ENCODE measurements around the gene JAK1. TPM values are rescaled to one million over a fixed set of nuclear protein-coding genes. Genes with fewer than 3 reads are reported as not detected.

Gene JAK1
- total RNA-seq, 4 donors from 2014 or later: 132 to 166 (median 161) TPM

DNA sequence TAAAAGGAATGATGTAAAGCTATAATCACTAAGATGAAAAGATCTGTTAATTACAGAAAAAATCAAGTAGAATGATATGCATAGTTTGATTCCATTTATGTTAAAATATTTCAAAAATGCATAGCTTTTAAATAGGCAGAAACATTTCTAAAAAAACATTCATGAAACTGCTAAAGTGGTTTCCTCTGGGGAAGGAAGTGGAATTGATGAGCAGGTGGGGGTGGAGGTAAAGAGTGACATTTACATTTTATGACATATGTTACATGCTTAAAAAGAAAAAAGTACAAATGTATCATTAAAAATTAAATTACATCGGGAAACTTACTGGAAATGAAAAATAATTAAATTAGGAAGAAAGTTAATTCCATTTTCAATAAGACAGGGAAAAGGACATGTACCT, 42.8 kb upstream of the JAK1 start:
- ATAC-seq: no peak
- 72 to 89% methylated on average over 1 of the region's 1 CpG for WGBS, 2 donors (ENCODE audit: low coverage in 1 of 2)

DNA sequence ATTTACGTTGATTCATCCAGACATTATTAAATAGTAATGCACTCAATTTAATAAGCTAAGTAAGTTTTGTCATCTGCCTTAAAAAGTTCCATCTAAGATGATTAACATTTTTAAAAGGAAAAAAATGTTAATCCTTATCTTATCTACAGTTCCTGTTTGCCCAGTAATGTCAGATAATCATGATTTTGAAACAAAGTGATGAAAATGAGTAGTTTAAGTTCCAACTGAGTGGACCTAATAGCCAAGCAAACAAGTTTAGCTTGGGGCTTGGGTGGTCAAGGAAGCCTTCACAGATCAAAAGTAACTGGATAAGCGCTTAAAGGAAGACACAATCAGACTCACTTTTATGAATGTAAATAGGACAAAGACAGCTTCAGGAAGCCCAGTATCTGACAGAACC, 40.5 kb upstream of the JAK1 start:
- H3K4me3 ChIP-seq: no peak overlapping the region
- no peaks in the 10 kb centered on the region for H3K9me3 ChIP-seq
- H3K27me3 ChIP-seq: no peaks in the 10 kb centered on the region
- WGBS, 2 donors (ENCODE audit: low coverage in 1 of 2): 96 to 100% methylated on average over 2 of the region's 2 CpGs
- peaks cover 0 to 5% of the 10 kb centered on the region in 2 donors for H3K36me3 ChIP-seq
- TF ChIP-seq, protein P1, sequence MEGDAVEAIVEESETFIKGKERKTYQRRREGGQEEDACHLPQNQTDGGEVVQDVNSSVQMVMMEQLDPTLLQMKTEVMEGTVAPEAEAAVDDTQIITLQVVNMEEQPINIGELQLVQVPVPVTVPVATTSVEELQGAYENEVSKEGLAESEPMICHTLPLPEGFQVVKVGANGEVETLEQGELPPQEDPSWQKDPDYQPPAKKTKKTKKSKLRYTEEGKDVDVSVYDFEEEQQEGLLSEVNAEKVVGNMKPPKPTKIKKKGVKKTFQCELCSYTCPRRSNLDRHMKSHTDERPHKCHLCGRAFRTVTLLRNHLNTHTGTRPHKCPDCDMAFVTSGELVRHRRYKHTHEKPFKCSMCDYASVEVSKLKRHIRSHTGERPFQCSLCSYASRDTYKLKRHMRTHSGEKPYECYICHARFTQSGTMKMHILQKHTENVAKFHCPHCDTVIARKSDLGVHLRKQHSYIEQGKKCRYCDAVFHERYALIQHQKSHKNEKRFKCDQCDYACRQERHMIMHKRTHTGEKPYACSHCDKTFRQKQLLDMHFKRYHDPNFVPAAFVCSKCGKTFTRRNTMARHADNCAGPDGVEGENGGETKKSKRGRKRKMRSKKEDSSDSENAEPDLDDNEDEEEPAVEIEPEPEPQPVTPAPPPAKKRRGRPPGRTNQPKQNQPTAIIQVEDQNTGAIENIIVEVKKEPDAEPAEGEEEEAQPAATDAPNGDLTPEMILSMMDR (IDR thresholded peaks at IDR 0.05): no peak
- TF ChIP-seq EP300 (IDR thresholded peaks at IDR 0.05) (no peak), POLR2AphosphoS5 (IDR thresholded peaks at IDR 0.05) (no peak), POLR2A (IDR thresholded peaks at IDR 0.05) (no peak)
- no peak for ATAC-seq
- no peak overlapping the region for H3K27ac ChIP-seq
- peaks cover 0 to 20% (median 0%) of the 10 kb centered on the region in 3 donors for H3K4me1 ChIP-seq

More for the DNA sequence above, 42.8 kb upstream of the JAK1 start:
- no peaks in the 10 kb centered on the region for H3K4me1 ChIP-seq
- no peak overlapping the region for H3K27ac ChIP-seq
- no peak overlapping the region for H3K4me3 ChIP-seq
- no peaks in the 10 kb centered on the region for H3K9me3 ChIP-seq
- TF ChIP-seq POLR2AphosphoS5 (IDR thresholded peaks at IDR 0.05) (no peak), POLR2A (IDR thresholded peaks at IDR 0.05) (no peak)
- H3K27me3 ChIP-seq: no peaks in the 10 kb centered on the region
- peaks cover 0 to 5% of the 10 kb centered on the region in 2 donors for H3K36me3 ChIP-seq

- ATAC-seq: no peak
- H3K4me1 ChIP-seq: peaks cover 0 to 31% (median 0%) of the 10 kb centered on the region in 3 donors
- no peaks in the 10 kb centered on the region for H3K9me3 ChIP-seq
- 2 to 16% methylated on average over 7 to 11 of the region's 11 CpGs for WGBS, 2 donors (ENCODE audit: low coverage in 1 of 2)
- H3K27ac ChIP-seq: peak overlapping the region; percentile 91 to 97 (median 94)
- H3K27me3 ChIP-seq: no peaks in the 10 kb centered on the region
- peak overlapping the region; percentile 56 to 60 for H3K4me3 ChIP-seq
- TF ChIP-seq EP300 (IDR thresholded peaks at IDR 0.05) (no peak), POLR2AphosphoS5 (IDR thresholded peaks at IDR 0.05) (no peak), POLR2A (IDR thresholded peaks at IDR 0.05) (no peak)
- TF ChIP-seq, protein P1 (IDR thresholded peaks at IDR 0.05): no peak
- H3K36me3 ChIP-seq: peaks cover 0 to 5% of the 10 kb centered on the region in 2 donors
These were observed 36.9 kb upstream of the JAK1 start for GRCh38 chr1:65003316-65003664.

- peak; percentile 92 for ATAC-seq
- Histone ChIP-seq H3K9me3 (no peaks in the 10 kb centered on the region), H3K4me1 (peaks cover 0 to 31% (median 0%) of the 10 kb centered on the region in 3 donors), H3K27ac (peak overlapping the region; percentile 91 to 97 (median 94)), H3K36me3 (peaks cover 0 to 5% of the 10 kb centered on the region in 2 donors), H3K4me3 (peak overlapping the region; percentile 56 to 60), H3K27me3 (no peaks in the 10 kb centered on the region)
- 0 to 17% methylated on average over 3 to 7 of the region's 72 CpGs for WGBS, 2 donors (ENCODE audit: low coverage in 1 of 2)
- peak; percentile 87 for TF ChIP-seq POLR2AphosphoS5 (IDR thresholded peaks at IDR 0.05)
- no peak for TF ChIP-seq EP300 (IDR thresholded peaks at IDR 0.05)
- TF ChIP-seq, protein P1 (IDR thresholded peaks at IDR 0.05): peak in 1 of 4 experiments; percentile 22
- TF ChIP-seq POLR2A (IDR thresholded peaks at IDR 0.05): peak; percentile 49 to 58
These were observed 36.4 kb upstream of the JAK1 start for GRCh38 chr1:65002508-65003315.

- no peak for ATAC-seq
- peaks cover 0 to 4% of the 10 kb centered on the region in 2 donors for H3K36me3 ChIP-seq
- TF ChIP-seq, protein P1 (IDR thresholded peaks at IDR 0.05): no peak
- TF ChIP-seq EP300 (IDR thresholded peaks at IDR 0.05) (no peak), POLR2A (IDR thresholded peaks at IDR 0.05) (no peak), POLR2AphosphoS5 (IDR thresholded peaks at IDR 0.05) (no peak)
- 58 to 78% methylated on average over 2 of the region's 12 CpGs for WGBS, 2 donors (ENCODE audit: low coverage in 1 of 2)
- no peaks in the 10 kb centered on the region for H3K27me3 ChIP-seq
- no peaks in the 10 kb centered on the region for H3K9me3 ChIP-seq
- peak overlapping the region; percentile 56 to 60 for H3K4me3 ChIP-seq
- peak overlapping the region; percentile 91 to 97 (median 94) for H3K27ac ChIP-seq
- H3K4me1 ChIP-seq: peaks cover 0 to 31% (median 0%) of the 10 kb centered on the region in 3 donors
These were observed 35.8 kb upstream of the JAK1 start for GRCh38 chr1:65002156-65002507.
